GM19468 (cell line): Measurements from ENCODE around the gene CDHR2.

Experiments used
- ATAC-seq: cut with Tn5 transposase; IDR thresholded peaks from one replicate; pipeline ENCODE4 v1.9.1; 2021; ENCODE audit warnings: mild to moderate bottlenecking, moderate library complexity, moderate number of reproducible peaks; ENCODE audit not compliant: unreplicated experiment; ENCODE audit errors: extremely low read depth

CDHR2 gene

GRCh38 chr5:176629853-176630680, 80.9 kb downstream of the CDHR2 start, which contains the start of the genes EIF4E1B and SNCB:
TSS of gene EIF4E1B (plus strand) at chr5:176630675. CDS start at chr5:176642788, 12,113 bp downstream.
TSS of gene SNCB (minus strand) at chr5:176630534. CDS start at chr5:176629654, 880 bp downstream.
- no peak for ATAC-seq

GRCh38 chr5:176630681-176631222, 81.6 kb downstream of the CDHR2 start:
- no peak for ATAC-seq

GRCh38 chr5:176631383-176632200, 82.5 kb downstream of the CDHR2 start:
- no peak for ATAC-seq

GRCh38 chr5:176632745-176633144, 83.6 kb downstream of the CDHR2 start:
- no peak for ATAC-seq

- ATAC-seq = no peak
These were observed 84.5 kb downstream of the CDHR2 start for GRCh38 chr5:176633598-176633997.

- no peak for ATAC-seq
These were observed 87.3 kb downstream of the CDHR2 start for GRCh38 chr5:176636426-176636825.

GRCh38 chr5:176637556-176637955, 88.4 kb downstream of the CDHR2 start:
- no peak for ATAC-seq

GRCh38 chr5:176638437-176638836, 89.3 kb downstream of the CDHR2 start:
- no peak for ATAC-seq

GRCh38 chr5:176639208-176639607, 90.1 kb downstream of the CDHR2 start:
- ATAC-seq = no peak

- no peak for ATAC-seq
These were observed 90.8 kb downstream of the CDHR2 start for GRCh38 chr5:176639981-176640380.

GRCh38 chr5:176640616-176641015, 91.5 kb downstream of the CDHR2 start:
- ATAC-seq = no peak

- ATAC-seq = no peak
These were observed 93.7 kb downstream of the CDHR2 start for GRCh38 chr5:176642675-176643490.

GRCh38 chr5:176643491-176644219, 94.5 kb downstream of the CDHR2 start:
- no peak for ATAC-seq

GRCh38 chr5:176644294-176644693, 95.2 kb downstream of the CDHR2 start:
- no peak for ATAC-seq

- no peak for ATAC-seq
These were observed 95.9 kb downstream of the CDHR2 start for GRCh38 chr5:176644878-176645670.
